Measurements from ENCODE around the gene FBXW7.

Gene FBXW7

DNA sequence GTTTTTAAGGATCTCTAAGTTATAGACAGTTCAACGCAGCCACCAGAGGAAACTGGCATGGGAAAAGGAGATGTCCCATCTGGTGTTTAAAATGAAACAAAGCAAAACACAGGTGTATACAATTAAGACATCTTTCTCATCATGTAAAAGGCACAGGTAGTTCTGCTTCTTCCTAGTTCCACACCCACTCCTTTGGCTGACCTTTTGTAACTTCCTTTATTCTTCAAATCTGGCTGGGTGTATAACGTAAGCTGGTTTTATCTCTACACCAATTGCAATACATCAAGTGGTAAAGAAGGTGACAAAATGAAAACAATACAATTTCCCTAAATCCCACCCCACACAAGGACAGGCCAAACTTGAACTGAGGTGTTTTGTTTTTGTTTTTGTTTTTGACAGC lies 27.3 kb upstream of the FBXW7 start:
- TF ChIP-seq, protein P1, sequence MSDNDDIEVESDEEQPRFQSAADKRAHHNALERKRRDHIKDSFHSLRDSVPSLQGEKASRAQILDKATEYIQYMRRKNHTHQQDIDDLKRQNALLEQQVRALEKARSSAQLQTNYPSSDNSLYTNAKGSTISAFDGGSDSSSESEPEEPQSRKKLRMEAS (IDR thresholded peaks at IDR 0.05): no peak
- TF ChIP-seq, protein P2, sequence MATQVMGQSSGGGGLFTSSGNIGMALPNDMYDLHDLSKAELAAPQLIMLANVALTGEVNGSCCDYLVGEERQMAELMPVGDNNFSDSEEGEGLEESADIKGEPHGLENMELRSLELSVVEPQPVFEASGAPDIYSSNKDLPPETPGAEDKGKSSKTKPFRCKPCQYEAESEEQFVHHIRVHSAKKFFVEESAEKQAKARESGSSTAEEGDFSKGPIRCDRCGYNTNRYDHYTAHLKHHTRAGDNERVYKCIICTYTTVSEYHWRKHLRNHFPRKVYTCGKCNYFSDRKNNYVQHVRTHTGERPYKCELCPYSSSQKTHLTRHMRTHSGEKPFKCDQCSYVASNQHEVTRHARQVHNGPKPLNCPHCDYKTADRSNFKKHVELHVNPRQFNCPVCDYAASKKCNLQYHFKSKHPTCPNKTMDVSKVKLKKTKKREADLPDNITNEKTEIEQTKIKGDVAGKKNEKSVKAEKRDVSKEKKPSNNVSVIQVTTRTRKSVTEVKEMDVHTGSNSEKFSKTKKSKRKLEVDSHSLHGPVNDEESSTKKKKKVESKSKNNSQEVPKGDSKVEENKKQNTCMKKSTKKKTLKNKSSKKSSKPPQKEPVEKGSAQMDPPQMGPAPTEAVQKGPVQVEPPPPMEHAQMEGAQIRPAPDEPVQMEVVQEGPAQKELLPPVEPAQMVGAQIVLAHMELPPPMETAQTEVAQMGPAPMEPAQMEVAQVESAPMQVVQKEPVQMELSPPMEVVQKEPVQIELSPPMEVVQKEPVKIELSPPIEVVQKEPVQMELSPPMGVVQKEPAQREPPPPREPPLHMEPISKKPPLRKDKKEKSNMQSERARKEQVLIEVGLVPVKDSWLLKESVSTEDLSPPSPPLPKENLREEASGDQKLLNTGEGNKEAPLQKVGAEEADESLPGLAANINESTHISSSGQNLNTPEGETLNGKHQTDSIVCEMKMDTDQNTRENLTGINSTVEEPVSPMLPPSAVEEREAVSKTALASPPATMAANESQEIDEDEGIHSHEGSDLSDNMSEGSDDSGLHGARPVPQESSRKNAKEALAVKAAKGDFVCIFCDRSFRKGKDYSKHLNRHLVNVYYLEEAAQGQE (IDR thresholded peaks at IDR 0.05; ENCODE audit: low read depth): no peak
- no peak for TF ChIP-seq RAD21 (IDR thresholded peaks at IDR 0.05; ENCODE audit: low read depth)
- TF ChIP-seq, protein P3, sequence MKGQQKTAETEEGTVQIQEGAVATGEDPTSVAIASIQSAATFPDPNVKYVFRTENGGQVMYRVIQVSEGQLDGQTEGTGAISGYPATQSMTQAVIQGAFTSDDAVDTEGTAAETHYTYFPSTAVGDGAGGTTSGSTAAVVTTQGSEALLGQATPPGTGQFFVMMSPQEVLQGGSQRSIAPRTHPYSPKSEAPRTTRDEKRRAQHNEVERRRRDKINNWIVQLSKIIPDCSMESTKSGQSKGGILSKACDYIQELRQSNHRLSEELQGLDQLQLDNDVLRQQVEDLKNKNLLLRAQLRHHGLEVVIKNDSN (IDR thresholded peaks at IDR 0.05): no peak
- no peak for TF ChIP-seq EP300 (IDR thresholded peaks at IDR 0.05; ENCODE audit: borderline replicate concordance)
- TF ChIP-seq FOXM1 (IDR thresholded peaks at IDR 0.05; ENCODE audit: borderline replicate concordance, low read depth): no peak
- TF ChIP-seq TCF12 (IDR thresholded peaks at IDR 0.05; ENCODE audit: low read depth): no peak
- no peak for TF ChIP-seq EGR1 (IDR thresholded peaks at IDR 0.05)
- TF ChIP-seq CEBPB (IDR thresholded peaks at IDR 0.05): no peak
- TF ChIP-seq NFIC (IDR thresholded peaks at IDR 0.05): no peak
- no peak for TF ChIP-seq TEAD4 (IDR thresholded peaks at IDR 0.05)
- no peak for TF ChIP-seq TAF1 (IDR thresholded peaks at IDR 0.05; ENCODE audit: low read depth)
- no peak for TF ChIP-seq CREB1 (IDR thresholded peaks at IDR 0.05; ENCODE audit: low read depth)

DNA sequence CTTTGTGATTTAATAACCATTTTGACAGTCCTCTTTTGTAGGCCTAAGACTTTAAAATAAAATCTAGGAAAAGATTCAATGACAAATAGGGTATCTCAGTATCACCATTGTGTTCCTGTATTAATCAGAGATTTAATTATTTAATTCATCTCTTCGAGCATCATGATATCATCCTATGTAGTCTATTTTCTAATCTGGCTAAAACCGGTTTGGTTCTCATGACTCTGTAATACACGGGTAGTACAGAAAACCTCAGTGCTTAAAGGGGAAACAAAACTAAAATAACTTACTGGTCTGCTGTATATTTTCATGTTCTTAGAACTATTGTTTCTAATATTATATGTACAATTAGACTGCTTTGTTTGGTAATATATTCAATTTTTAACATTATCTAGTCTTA lies 23.7 kb upstream of the FBXW7 start:
- TF ChIP-seq FOXM1 (IDR thresholded peaks at IDR 0.05; ENCODE audit: borderline replicate concordance, low read depth): no peak
- TF ChIP-seq NFIC (IDR thresholded peaks at IDR 0.05): no peak

- TF ChIP-seq, protein P3 (IDR thresholded peaks at IDR 0.05): no peak
- no peak for TF ChIP-seq EGR1 (IDR thresholded peaks at IDR 0.05)
Measured at GRCh38 chr4:152558396-152558795, 22.5 kb upstream of the FBXW7 start.

DNA sequence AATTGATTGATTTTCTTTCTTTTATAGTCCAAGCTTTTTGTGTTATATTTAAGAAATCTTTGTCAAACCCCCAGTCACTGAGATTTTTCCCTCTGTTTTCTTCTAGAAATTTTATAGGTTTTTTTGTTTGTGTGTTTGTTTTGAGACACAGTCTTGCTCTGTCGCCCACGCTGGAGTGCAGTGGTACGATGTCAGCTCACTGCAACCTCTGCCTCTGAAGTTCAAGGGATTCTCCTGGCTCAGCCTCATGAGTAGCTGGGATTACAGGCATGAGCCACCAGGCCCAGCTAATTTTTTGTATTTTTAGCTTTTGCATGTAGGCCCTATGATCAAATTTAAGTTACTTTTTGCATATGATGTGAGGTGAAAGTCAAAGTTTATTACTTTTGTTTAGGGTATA lies 20.9 kb upstream of the FBXW7 start:
- TF ChIP-seq, protein P2 (IDR thresholded peaks at IDR 0.05; ENCODE audit: low read depth): no peak
- TF ChIP-seq EP300 (IDR thresholded peaks at IDR 0.05; ENCODE audit: borderline replicate concordance): no peak
- TF ChIP-seq, protein P3 (IDR thresholded peaks at IDR 0.05): no peak
- TF ChIP-seq, protein P1 (IDR thresholded peaks at IDR 0.05): no peak
- no peak for TF ChIP-seq NFIC (IDR thresholded peaks at IDR 0.05)
- no peak for TF ChIP-seq YY1 (IDR thresholded peaks at IDR 0.05; ENCODE audit: low read depth)
- TF ChIP-seq TEAD4 (IDR thresholded peaks at IDR 0.05): no peak
- no peak for TF ChIP-seq EGR1 (IDR thresholded peaks at IDR 0.05)
- no peak for TF ChIP-seq CEBPB (IDR thresholded peaks at IDR 0.05)
- TF ChIP-seq FOXM1 (IDR thresholded peaks at IDR 0.05; ENCODE audit: borderline replicate concordance, low read depth): no peak
- no peak for TF ChIP-seq TAF1 (IDR thresholded peaks at IDR 0.05; ENCODE audit: low read depth)
- TF ChIP-seq TCF12 (IDR thresholded peaks at IDR 0.05; ENCODE audit: low read depth): no peak

DNA sequence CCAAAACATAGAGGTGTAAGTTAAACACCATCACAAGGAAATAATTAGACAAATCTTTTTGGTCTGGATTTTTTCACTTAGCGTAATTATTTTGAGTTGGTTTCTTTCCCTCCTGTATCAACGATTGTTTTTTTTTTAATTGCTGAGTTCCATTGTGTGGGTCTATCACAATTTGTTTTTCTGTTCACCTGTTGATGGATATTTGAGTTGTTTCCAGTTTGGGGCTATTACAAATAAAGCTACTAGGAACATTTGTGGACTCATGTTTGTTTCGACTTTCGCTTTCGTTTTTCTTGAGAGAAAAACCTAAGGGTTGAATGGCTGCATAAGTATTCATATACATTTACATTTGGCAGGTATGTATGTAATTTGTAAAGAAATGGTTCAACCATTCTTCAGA lies 20.4 kb upstream of the FBXW7 start:
- no peak for TF ChIP-seq EP300 (IDR thresholded peaks at IDR 0.05; ENCODE audit: borderline replicate concordance)
- TF ChIP-seq CEBPB (IDR thresholded peaks at IDR 0.05): no peak
- no peak for TF ChIP-seq ZBTB7A (IDR thresholded peaks at IDR 0.05; ENCODE audit: low read depth)
- TF ChIP-seq YY1 (IDR thresholded peaks at IDR 0.05; ENCODE audit: low read depth): no peak

- TF ChIP-seq TCF12 (IDR thresholded peaks at IDR 0.05; ENCODE audit: low read depth) (no peak), EP300 (IDR thresholded peaks at IDR 0.05; ENCODE audit: borderline replicate concordance) (no peak), EGR1 (IDR thresholded peaks at IDR 0.05) (no peak), CEBPB (IDR thresholded peaks at IDR 0.05) (no peak), FOXM1 (IDR thresholded peaks at IDR 0.05; ENCODE audit: borderline replicate concordance, low read depth) (no peak), RAD21 (IDR thresholded peaks at IDR 0.05; ENCODE audit: low read depth) (no peak), TEAD4 (IDR thresholded peaks at IDR 0.05) (no peak), ZBTB7A (IDR thresholded peaks at IDR 0.05; ENCODE audit: low read depth) (no peak), NFIC (IDR thresholded peaks at IDR 0.05) (no peak), TAF1 (IDR thresholded peaks at IDR 0.05; ENCODE audit: low read depth) (no peak), YY1 (IDR thresholded peaks at IDR 0.05; ENCODE audit: low read depth) (no peak), CREB1 (IDR thresholded peaks at IDR 0.05; ENCODE audit: low read depth) (no peak)
- TF ChIP-seq, protein P3 (IDR thresholded peaks at IDR 0.05): no peak
- TF ChIP-seq, protein P2 (IDR thresholded peaks at IDR 0.05; ENCODE audit: low read depth): no peak
- TF ChIP-seq, protein P1 (IDR thresholded peaks at IDR 0.05): no peak
Measured at GRCh38 chr4:152554742-152555141, 18.9 kb upstream of the FBXW7 start.
